Muscle layer of colon (tissue), 2 donors: ENCODE measurements around the gene TTC5.
"Not testable (repeated sequence)": the region's sequence is repeated elsewhere in the genome, so short reads cannot be mapped to it uniquely, and the experiment has no call there.

Experiments
- H3K27ac ChIP-seq: one replicate; pipeline ENCODE4 v1.7.0; 2013; ENCODE audit warnings: low read depth, mild to moderate bottlenecking, low read length, moderate library complexity
- H3K27me3 ChIP-seq, 2 donors: one replicate each; pipeline ENCODE4 v1.7.0; 2013; ENCODE audit warnings: low read length in 2 of 2, mild to moderate bottlenecking in 2 of 2; ENCODE audit not compliant: insufficient read depth in 2 of 2, control insufficient read depth in 1 of 2
- H3K36me3 ChIP-seq: one replicate; pipeline ENCODE4 v1.7.0; 2013; ENCODE audit warnings: mild to moderate bottlenecking, low read length; ENCODE audit not compliant: insufficient read depth
- H3K4me1 ChIP-seq: one replicate; pipeline ENCODE4 v1.7.0; 2013; ENCODE audit warnings: mild to moderate bottlenecking, low read length; ENCODE audit not compliant: insufficient read depth
- H3K4me3 ChIP-seq, 2 donors: one replicate each; pipeline ENCODE4 v1.7.0; 2013; ENCODE audit warnings: low read length in 2 of 2, low read depth in 1 of 2, mild to moderate bottlenecking in 1 of 2, moderate library complexity in 1 of 2
- H3K9ac ChIP-seq: one replicate; pipeline ENCODE4 v1.7.0; 2013; ENCODE audit warnings: low read length
- H3K9me3 ChIP-seq: one replicate; pipeline ENCODE4 v1.7.0; 2013; ENCODE audit warnings: mild to moderate bottlenecking, low read length
- donor health status: abdominal sarcoma.
- donor health status: Adenocarcinoma of cecum.

TTC5 gene

DNA sequence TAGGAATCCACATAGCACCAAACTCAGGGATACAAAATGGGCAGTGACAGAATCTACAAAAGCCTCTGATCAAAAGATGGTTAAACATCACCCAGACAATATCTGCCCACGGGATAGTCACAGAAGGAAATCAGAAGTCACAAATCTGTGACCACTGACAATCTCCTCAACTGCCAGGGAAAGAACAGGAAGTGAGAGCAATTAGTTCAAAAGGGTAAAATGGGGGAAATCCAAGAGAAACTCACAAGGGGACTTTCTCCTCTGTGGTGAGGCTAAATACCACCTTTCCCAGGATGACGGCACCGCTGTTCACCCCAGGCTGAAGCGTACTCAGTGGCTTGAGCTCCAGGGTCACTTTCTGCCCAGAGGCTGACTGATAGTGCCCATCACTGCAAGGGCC lies 10.7 kb downstream of the TTC5 start:
- Histone ChIP-seq H3K9ac (no peak overlapping the region), H3K27me3 (no peaks in the 10 kb centered on the region), H3K4me3 (no peak overlapping the region), H3K27ac (no peak overlapping the region), H3K4me1 (no peaks in the 10 kb centered on the region), H3K36me3 (peaks cover 70% of the 10 kb centered on the region), H3K9me3 (no peaks in the 10 kb centered on the region)

DNA sequence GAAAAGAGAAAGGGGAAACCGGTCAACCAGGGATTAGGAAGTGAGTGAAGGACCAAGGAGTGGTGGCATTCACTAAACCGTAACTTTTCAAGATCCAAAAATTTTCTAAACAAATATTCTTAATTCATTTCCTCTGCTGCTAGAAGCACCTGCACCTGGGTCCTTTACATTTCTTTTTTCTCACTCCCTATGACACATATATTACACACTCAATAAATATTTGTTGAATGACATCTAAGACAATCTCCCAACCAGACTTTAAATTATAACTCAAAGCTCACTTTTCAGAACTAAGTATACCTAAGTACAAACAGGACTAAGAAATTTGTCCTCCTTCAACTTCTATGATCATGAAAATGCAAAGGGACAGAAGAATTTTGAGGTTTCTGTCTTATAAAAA lies 11.1 kb downstream of the TTC5 start:
- Histone ChIP-seq H3K36me3 (peaks cover 74% of the 10 kb centered on the region), H3K4me1 (no peaks in the 10 kb centered on the region), H3K27me3 (no peaks in the 10 kb centered on the region), H3K4me3 (no peak overlapping the region), H3K27ac (no peak overlapping the region), H3K9me3 (no peaks in the 10 kb centered on the region), H3K9ac (no peak overlapping the region)

- not testable (repeated sequence) for H3K27ac ChIP-seq, H3K4me3 ChIP-seq, H3K27me3 ChIP-seq, H3K4me1 ChIP-seq, H3K9ac ChIP-seq, H3K9me3 ChIP-seq
- H3K36me3 ChIP-seq: peaks cover 15% of the 10 kb centered on the region
These were observed 23.8 kb downstream of the TTC5 start for GRCh38 chr14:20281998-20282397.

GRCh38 chr14:20280265-20280664 lies 25.5 kb downstream of the TTC5 start:
- not testable (repeated sequence) for H3K4me3 ChIP-seq, H3K9me3 ChIP-seq, H3K9ac ChIP-seq, H3K27me3 ChIP-seq, H3K4me1 ChIP-seq, H3K36me3 ChIP-seq, H3K27ac ChIP-seq

GRCh38 chr14:20278414-20278813 lies 27.3 kb downstream of the TTC5 start:
- Histone ChIP-seq H3K27ac (no peak overlapping the region), H3K9ac (no peak overlapping the region), H3K4me1 (no peaks in the 10 kb centered on the region), H3K36me3 (peaks cover 8% of the 10 kb centered on the region), H3K27me3 (no peaks in the 10 kb centered on the region), H3K4me3 (no peak overlapping the region), H3K9me3 (no peaks in the 10 kb centered on the region)

DNA sequence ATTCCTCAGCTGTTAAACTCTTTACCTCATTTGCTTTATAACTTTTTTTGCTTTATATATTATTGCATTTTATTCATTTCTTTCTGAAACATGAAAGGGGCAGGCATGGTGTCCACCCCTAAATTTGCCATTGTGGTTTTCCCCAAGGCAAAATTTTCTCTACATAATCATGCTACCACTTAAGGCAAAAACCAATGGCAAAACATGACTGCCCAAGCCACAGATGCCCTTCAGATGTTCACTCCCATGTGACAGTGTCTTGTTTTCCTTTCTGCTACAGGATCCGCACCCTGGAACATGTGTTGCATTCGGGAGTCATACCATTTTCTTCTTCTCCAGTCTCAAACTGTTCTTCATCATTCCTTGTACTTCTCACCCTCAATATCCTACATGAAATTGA lies 28.3 kb downstream of the TTC5 start:
- H3K9me3 ChIP-seq: no peaks in the 10 kb centered on the region
- H3K4me3 ChIP-seq: no peak overlapping the region
- no peak overlapping the region for H3K27ac ChIP-seq
- H3K4me1 ChIP-seq: no peaks in the 10 kb centered on the region
- peaks cover 8% of the 10 kb centered on the region for H3K36me3 ChIP-seq
- no peaks in the 10 kb centered on the region for H3K27me3 ChIP-seq
- H3K9ac ChIP-seq: no peak overlapping the region

- peaks cover 8% of the 10 kb centered on the region for H3K36me3 ChIP-seq
- no peaks in the 10 kb centered on the region for H3K9me3 ChIP-seq
- H3K4me3 ChIP-seq: no peak overlapping the region
- H3K27ac ChIP-seq: no peak overlapping the region
- H3K27me3 ChIP-seq: no peaks in the 10 kb centered on the region
- no peaks in the 10 kb centered on the region for H3K4me1 ChIP-seq
- no peak overlapping the region for H3K9ac ChIP-seq
These were observed 31.7 kb downstream of the TTC5 start for GRCh38 chr14:20274062-20274461.

DNA sequence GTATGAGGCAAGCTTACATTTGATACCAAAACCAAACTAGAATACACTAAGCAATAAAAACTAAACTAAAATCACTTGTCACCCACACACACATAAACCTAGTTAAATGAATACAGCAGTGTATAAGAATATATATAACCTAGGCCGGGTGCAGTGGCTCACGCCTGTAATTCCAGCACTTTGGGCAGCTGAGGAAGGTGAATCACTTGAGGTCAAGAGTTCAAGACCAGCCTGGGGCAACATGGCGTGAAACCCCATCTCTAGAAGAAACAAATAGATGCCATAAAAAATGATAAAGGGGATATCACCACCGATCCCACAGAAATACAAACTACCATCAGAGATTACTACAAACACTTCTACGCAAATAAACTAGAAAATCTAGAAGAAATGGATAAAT lies 41.4 kb downstream of the TTC5 start:
- not testable (repeated sequence) for H3K9ac ChIP-seq, H3K4me1 ChIP-seq, H3K27me3 ChIP-seq, H3K36me3 ChIP-seq, H3K4me3 ChIP-seq, H3K9me3 ChIP-seq, H3K27ac ChIP-seq

DNA sequence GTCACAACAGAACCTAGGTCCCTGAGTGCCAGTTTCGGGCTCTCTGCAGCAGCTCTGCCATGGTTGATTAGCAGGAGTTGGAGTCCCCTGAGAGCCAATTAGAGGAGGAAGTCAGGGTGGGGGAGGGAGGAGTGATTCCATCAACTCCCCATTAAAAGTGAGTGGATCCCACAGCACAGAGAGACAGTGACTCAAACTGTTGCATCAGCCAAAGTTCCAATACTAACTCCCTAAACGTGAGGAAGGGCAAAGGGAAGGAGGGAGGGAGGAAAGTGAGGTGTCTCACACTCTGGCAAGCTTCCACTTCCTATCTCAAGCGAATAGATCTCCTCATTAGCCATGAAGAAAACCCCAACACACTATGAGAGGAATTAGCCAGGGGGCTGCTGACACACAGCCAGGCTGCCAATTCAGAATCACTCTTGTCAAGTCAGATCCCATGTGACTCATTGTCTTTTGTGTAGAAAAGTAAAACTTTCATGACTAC lies 43.1 kb downstream of the TTC5 start:
- no peaks in the 10 kb centered on the region for H3K27me3 ChIP-seq
- no peaks in the 10 kb centered on the region for H3K36me3 ChIP-seq
- H3K4me1 ChIP-seq: no peaks in the 10 kb centered on the region

GRCh38 chr14:20247646-20248246 lies 58.0 kb downstream of the TTC5 start:
- Histone ChIP-seq H3K4me3 (no peak overlapping the region), H3K36me3 (no peaks in the 10 kb centered on the region), H3K9me3 (no peaks in the 10 kb centered on the region), H3K27me3 (no peaks in the 10 kb centered on the region), H3K4me1 (no peaks in the 10 kb centered on the region), H3K27ac (no peak overlapping the region), H3K9ac (no peak overlapping the region)

More for the DNA sequence above, 43.1 kb downstream of the TTC5 start:
- H3K9ac ChIP-seq: no peak overlapping the region
- no peaks in the 10 kb centered on the region for H3K9me3 ChIP-seq
- no peak overlapping the region for H3K27ac ChIP-seq
- H3K4me3 ChIP-seq: no peak overlapping the region
